ENCODE measurements around the gene GSK3A.
A peak's percentile ranks its signal among the peaks of the same experiment; 100 is the strongest.

Gene GSK3A

DNA sequence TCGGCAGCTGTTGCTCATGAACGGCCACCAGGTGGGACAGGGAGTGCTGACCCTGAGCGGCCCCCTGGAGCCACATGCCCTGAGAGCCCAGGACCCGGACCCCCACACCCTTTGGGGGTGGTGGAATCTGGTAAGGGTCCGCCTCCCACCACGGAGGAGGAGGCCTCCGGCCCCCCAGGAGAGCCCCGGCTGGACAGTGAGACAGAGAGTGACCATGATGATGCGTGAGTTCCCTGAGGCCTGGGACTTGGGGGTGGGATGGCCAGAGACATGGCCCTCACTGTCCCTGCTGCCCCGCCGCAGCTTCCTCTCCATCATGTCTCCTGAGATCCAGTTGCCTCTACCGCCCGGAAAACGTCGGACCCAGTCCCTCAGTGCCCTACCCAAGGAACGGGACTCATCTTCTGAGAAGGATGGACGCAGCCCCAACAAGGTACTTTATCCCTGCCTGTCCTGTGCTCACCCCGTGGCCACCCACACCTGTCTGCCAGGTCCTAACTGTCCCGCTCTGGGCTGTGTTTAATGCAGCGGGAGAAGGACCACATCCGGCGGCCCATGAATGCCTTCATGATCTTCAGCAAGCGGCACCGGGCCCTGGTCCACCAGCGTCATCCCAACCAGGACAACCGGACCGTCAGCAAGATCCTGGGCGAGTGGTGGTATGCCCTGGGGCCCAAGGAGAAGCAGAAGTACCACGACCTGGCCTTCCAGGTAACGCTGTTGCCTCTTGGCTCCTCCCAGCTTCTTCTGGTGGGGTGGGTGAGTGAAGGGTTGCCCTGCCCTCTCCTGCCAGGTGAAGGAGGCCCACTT, 44.8 kb upstream of the GSK3A start:
- no peak overlapping the region for H3K4me2 ChIP-seq (ENCODE audit: low read length)
- peaks cover 36% of the 10 kb centered on the region for H3K36me3 ChIP-seq (replicated peaks; ENCODE audit: low read depth, low read length)
- TF ChIP-seq CTCF (IDR thresholded peaks at IDR 0.05; ENCODE audit: low read depth, low read length): no peak
- TF ChIP-seq EZH2phosphoT487 (IDR thresholded peaks at IDR 0.05; ENCODE audit: low read depth): no peak
- peaks cover 19% of the 10 kb centered on the region for H3K79me2 ChIP-seq (ENCODE audit: low read length)
- H3K27me3 ChIP-seq (ENCODE audit: low read depth, low read length): no peaks in the 10 kb centered on the region
- H3K9me3 ChIP-seq (ENCODE audit: insufficient read depth, low read length): no peaks in the 10 kb centered on the region
- H3K9ac ChIP-seq (ENCODE audit: low read length): no peak overlapping the region
- no peak overlapping the region for H3K27ac ChIP-seq (ENCODE audit: low read length)
- peaks cover 29% of the 10 kb centered on the region for H3K4me1 ChIP-seq (ENCODE audit: low read length)
- peaks cover 16% of the 10 kb centered on the region for H4K20me1 ChIP-seq (ENCODE audit: insufficient read depth, low read length)
- H2AFZ ChIP-seq (ENCODE audit: low read depth, low read length): no peak overlapping the region
- H3K4me3 ChIP-seq (ENCODE audit: low read length): no peak overlapping the region

GRCh38 chr19:42286349-42287016, 44.1 kb upstream of the GSK3A start:
- Histone ChIP-seq H3K9ac (ENCODE audit: low read length) (no peak overlapping the region), H3K27me3 (ENCODE audit: low read depth, low read length) (no peaks in the 10 kb centered on the region), H3K27ac (ENCODE audit: low read length) (0 out of 2 replicates have a peak overlapping the region, but pooled peaks have one; percentile 49), H3K9me3 (ENCODE audit: insufficient read depth, low read length) (no peaks in the 10 kb centered on the region), H4K20me1 (ENCODE audit: insufficient read depth, low read length) (peaks cover 16% of the 10 kb centered on the region), H3K4me2 (ENCODE audit: low read length) (peak overlapping the region; percentile 100), H3K79me2 (ENCODE audit: low read length) (peaks cover 19% of the 10 kb centered on the region), H3K4me1 (ENCODE audit: low read length) (peaks cover 37% of the 10 kb centered on the region), H2AFZ (ENCODE audit: low read depth, low read length) (no peak overlapping the region), H3K4me3 (ENCODE audit: low read length) (peak overlapping the region; percentile 99; the same call in 1 of the 2 replicates), H3K36me3 (replicated peaks; ENCODE audit: low read depth, low read length) (peaks cover 32% of the 10 kb centered on the region)
- TF ChIP-seq CTCF (IDR thresholded peaks at IDR 0.05; ENCODE audit: low read depth, low read length): no peak
- TF ChIP-seq EZH2phosphoT487 (IDR thresholded peaks at IDR 0.05; ENCODE audit: low read depth): no peak

- H3K4me3 ChIP-seq (ENCODE audit: low read length): peak overlapping the region; percentile 99
- H3K9me3 ChIP-seq (ENCODE audit: insufficient read depth, low read length): no peaks in the 10 kb centered on the region
- H3K27me3 ChIP-seq (ENCODE audit: low read depth, low read length): no peaks in the 10 kb centered on the region
- H4K20me1 ChIP-seq (ENCODE audit: insufficient read depth, low read length): peaks cover 16% of the 10 kb centered on the region
- H3K9ac ChIP-seq (ENCODE audit: low read length): peak overlapping the region; percentile 97
- peaks cover 40% of the 10 kb centered on the region for H3K4me1 ChIP-seq (ENCODE audit: low read length)
- H3K36me3 ChIP-seq (replicated peaks; ENCODE audit: low read depth, low read length): peaks cover 32% of the 10 kb centered on the region
- no peak overlapping the region for H2AFZ ChIP-seq (ENCODE audit: low read depth, low read length)
- H3K27ac ChIP-seq (ENCODE audit: low read length): peak overlapping the region; percentile 49
- H3K79me2 ChIP-seq (ENCODE audit: low read length): peaks cover 19% of the 10 kb centered on the region
- H3K4me2 ChIP-seq (ENCODE audit: low read length): peak overlapping the region; percentile 100
- TF ChIP-seq EZH2phosphoT487 (IDR thresholded peaks at IDR 0.05; ENCODE audit: low read depth) (no peak), CTCF (IDR thresholded peaks at IDR 0.05; ENCODE audit: low read depth, low read length) (no peak)
Measured at GRCh38 chr19:42285988-42286348, 43.6 kb upstream of the GSK3A start.

GRCh38 chr19:42285541-42285941, 43.1 kb upstream of the GSK3A start:
- H3K36me3 ChIP-seq (replicated peaks; ENCODE audit: low read depth, low read length): peaks cover 29% of the 10 kb centered on the region
- no peaks in the 10 kb centered on the region for H3K27me3 ChIP-seq (ENCODE audit: low read depth, low read length)
- H3K4me2 ChIP-seq (ENCODE audit: low read length): peak overlapping the region; percentile 100
- no peak overlapping the region for H2AFZ ChIP-seq (ENCODE audit: low read depth, low read length)
- peaks cover 19% of the 10 kb centered on the region for H3K79me2 ChIP-seq (ENCODE audit: low read length)
- TF ChIP-seq EZH2phosphoT487 (IDR thresholded peaks at IDR 0.05; ENCODE audit: low read depth): no peak
- TF ChIP-seq CTCF (IDR thresholded peaks at IDR 0.05; ENCODE audit: low read depth, low read length): no peak
- H3K9me3 ChIP-seq (ENCODE audit: insufficient read depth, low read length): no peaks in the 10 kb centered on the region
- H3K4me3 ChIP-seq (ENCODE audit: low read length): peak overlapping the region; percentile 99
- H3K4me1 ChIP-seq (ENCODE audit: low read length): peaks cover 40% of the 10 kb centered on the region
- H3K9ac ChIP-seq (ENCODE audit: low read length): peak overlapping the region; percentile 97
- H3K27ac ChIP-seq (ENCODE audit: low read length): peak overlapping the region; percentile 49
- H4K20me1 ChIP-seq (ENCODE audit: insufficient read depth, low read length): peaks cover 16% of the 10 kb centered on the region
